HG03460 (cell line): ENCODE results near the gene RHOJ.
"Not testable (repeated sequence)": the region's sequence is repeated elsewhere in the genome, so short reads cannot be mapped to it uniquely, and the experiment has no call there.

Source experiments
- ATAC-seq: cut with Tn5 transposase; IDR thresholded peaks from one replicate; pipeline ENCODE4 v1.9.1; 2021; ENCODE audit not compliant: unreplicated experiment

RHOJ gene

DNA sequence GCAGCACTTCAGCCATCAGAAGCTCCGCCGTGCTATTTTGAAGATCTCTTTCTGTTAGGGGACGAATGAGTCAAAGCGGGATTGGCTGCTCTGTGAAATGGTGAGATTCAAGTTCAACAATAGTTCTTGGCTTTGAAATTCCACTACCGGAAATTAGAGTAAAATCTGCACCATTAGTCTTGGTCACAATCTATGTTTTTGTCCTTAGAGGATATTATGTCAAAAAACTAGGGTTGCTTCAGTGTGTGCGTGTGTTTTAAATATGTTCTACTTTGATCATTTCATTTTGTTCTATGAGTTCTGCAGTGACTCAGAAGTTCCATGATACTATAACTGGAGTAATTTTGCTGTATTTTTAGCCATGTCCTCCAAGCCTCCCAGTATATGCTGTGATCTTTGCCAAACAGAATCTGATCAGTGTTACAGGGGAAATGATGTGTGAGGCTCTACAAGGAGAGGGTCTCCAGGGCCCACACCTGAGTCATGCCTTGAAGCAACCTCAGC is 91.9 kb downstream of the RHOJ start:
- ATAC-seq: no peak

DNA sequence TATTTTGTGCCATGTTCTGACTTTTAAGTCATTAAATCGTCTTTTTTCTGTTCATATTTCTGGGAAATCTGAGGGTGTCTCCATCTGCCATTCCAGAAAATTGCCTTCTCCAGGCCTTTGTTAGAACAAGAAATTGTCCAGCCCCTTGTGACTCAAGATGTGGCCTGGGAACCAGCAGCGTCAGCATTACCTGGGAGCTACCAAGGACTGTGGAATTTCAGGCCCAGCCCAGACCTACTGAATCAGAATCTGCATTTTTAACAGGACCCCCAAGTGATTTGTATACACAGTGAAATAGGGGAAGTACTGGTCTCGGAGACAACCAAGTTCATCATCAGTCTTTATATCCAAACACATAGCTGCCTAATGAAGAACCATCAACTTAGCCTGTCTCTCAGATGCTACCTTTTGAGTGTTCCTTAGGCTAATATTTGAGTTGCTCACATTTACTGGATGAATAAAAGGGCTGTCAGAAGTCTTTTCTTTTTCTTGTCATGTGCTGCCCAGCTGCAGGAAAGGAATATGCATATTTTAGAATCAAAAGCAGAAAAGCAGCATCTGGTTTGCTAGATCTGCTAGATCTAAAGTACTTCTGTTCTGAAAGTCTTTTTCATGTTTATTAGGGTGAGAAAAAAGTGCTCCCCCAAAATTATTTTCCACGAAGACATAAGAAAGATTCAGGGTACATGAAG is 93.3 kb downstream of the RHOJ start:
- ATAC-seq: no peak

DNA sequence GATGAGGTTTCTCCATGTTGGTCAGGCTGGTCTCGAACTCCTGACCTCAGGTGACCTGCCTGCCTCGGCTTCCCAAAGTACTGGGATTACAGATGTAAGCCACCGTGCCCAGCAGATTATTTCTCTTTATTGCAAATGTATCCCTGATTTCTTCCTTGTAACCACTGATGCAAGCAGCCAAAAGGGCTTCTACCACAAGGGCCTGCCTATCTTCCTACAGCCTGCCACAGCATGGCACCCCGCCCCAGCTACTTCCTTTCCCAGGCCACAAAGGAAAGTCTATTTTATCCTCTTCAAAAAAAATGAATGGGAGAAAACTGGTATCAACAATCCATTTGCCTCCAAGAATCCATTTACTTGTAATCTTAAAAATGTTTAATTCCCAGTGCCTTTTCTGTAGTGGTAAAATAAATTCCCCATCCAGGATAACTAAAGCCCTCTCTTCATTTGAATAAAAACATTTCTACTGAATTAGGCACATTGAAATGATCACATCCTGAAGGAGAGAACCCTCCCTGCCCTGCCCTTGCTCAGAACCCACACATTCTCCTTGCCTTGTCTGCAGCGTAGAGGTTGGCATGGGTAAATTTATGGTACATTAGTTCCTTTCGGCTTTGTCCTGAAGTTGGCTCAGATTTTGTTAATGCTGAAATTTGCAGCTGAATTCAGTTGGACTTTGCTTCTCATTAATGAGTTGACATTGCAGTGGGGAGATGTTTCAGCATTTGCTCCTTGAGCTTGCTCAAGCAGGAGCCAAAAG is 95.3 kb downstream of the RHOJ start:
- ATAC-seq: no peak

DNA sequence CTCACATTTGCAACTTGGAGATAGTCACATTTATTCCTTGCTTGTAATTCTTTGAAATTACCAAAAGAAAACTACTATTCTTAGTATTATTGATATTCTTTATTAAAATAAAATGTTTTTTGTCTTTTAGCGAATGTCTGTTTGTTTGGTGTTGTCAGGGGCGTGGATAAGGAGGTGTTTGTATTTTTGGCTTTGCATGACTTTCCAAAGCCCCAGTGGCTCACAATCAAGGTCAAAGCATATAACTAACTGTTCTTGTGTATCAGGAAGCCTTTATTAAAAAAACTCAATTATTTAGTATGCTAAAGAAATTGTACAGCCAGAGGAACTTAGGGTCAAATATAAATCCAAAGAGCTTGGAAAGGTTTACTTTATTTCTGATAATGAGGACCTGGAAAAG is 96.6 kb downstream of the RHOJ start:
- ATAC-seq: no peak

DNA sequence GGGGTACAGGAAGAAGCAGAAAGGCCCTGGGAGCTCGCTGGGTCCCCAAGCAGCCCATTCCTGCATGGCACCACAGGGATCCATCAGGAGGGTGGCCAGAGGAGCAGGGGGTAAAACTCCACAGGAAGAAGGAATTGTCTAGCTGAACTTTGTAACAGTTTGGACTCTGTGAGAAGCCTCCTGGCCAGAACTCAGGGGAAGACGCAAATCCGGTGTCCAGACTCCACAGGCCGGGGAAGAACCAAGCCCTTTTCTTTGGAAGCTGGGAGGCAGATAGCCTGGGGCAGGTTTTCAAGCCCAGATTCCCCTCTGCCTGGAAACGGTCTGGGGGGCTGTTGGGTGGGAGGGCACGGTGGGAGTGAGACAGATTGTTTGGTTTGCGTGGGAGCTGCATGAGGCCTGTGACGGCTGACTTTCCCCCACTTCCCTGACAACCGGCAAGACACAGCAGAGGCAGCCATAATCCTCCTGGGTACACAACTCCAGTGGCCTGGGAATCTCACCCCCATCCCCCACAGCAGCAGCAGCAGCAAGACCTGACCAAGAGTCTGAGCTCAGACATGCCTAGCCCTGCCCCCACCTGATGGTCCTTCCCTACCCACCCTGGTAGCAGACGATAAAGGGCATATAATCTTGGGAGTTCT is 97.8 kb downstream of the RHOJ start:
- ATAC-seq: no peak

DNA sequence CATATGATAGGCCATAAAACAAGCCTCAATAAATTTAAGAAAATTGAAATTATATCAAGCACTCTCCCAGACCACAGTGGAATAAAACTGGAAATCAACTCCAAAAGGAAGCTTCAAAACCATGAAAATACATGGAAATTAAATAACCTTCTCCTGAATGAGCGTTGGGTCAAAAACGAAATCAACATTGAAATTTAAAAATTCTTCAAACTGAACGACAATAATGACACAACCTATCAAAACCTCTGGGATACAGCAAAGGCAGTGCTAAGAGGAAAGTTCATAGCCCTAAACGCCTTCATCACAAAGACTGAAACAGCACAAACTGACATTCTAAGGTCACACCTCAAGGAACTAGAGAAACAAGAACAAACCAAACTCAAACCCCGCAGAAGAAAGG is 100.2 kb downstream of the RHOJ start:
- ATAC-seq: not testable (repeated sequence)

DNA sequence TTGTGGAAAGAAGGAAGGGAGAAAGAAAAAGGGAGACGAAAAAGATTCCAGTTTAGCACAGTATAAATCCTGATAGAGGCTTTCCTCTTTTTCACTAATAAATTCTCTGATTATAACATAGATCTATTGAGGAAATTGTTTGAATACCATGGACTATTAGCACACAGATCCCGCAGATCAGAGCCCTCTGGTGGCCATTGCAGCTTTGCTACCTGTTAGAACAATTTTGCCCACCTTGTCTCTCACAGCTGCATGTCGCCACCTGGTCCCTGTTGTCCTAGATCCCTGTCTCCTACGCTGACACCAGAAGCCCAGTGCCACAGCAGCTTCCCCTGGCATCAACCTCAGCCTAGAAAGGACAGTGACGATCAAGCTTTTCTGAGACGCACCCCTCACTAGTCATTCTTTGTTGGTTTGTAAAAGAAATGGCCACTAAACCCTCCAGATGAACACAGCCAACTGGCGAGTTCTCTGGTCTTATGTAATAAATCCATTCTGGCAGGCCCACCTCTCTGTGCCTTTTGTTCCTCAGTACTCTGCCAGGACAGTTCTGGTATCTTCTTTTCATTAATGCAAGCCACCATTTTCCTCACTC is 104.6 kb downstream of the RHOJ start:
- ATAC-seq: no peak

DNA sequence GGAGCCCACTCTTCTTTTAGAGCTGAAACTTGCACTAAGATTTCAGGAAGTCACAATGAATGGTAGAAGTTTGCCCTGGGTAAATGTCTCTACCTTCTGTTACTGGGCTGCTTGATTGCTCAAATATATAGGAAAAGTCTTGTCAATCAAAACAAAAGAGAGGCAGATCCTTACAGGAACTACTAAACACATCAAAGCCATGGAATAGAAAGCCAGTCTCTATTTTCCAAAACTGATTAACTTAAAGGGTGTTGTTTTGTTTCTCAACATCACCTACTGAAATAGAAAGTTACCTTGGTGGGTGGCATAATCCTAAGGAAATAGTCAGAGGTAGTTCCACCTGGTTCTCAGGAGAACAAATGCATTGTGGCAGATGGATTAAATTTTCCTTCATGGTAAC is 114.6 kb downstream of the RHOJ start, which contains the start of gene GPHB5:
TSS of gene GPHB5 (minus strand) at position 101 of the 400 bp plus-strand sequence. CDS start 1,086 bp downstream, outside the sequence.
- no peak for ATAC-seq

DNA sequence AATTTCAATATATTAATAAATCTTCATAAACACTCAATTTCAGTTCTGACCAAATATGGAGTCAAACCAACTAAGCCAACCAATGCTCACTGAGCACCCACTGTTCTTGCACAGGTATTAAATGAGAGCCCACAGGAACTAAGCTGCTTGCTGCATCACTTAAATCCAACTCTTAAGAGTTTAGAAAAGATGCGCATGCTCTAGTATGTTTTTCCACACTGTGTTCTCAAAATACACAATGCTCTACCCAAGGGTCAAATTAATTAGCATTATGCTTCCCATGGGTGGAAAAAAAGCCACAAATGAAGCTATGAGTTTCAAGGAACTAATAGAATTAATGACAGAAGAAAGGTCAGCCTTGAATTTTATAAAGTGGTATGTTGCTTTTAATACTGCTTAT is 118.2 kb downstream of the RHOJ start:
- no peak for ATAC-seq

DNA sequence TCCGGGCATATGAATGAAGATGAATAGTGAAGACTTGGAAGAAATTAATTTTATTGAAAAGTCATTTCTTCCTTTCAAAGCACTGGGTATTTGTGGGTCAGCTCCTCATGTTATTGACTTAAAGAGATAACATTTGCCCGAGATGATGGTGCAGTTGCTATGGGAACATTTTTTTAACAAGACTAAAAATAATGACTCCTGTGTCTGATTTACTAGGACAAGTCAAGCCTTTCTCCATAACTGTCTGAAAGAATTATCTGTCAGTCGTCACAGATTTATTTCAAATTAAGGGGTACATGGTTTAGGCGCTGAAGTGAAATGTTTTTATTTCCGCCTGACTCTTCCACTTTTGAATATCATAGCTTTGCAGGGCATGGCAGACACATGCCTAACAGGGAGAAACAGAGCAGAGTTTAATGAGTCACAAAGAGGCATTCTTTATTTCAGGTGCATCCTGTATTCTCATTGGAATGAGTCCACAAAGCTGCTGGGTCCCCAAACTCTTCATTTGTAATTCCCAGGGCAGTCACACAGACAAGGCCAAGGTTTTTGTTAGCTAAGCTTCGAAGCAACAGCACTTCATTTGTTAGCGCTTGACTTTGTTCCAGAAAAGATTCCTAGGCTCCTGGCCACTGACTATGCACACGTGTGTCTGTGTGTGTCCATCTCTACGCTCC is 118.8 kb downstream of the RHOJ start:
- ATAC-seq: no peak

DNA sequence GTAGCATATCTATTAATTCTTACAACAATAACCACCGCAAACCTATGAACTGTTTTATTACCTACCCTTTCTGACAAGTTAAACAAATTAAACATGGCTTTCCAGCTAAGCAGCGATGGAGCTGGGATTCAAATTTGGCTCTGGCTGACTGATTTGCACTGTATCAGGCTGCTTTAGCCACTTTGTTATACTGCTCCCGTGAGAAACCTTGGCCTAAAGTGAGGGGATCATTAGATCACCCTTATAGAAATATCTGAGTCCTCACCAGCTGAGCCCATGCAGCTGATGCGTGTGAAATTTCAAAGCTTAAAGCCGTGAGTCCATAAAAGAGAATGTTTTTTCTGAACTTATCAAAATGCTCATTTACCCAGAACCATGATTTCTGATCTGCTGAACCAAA is 122.6 kb downstream of the RHOJ start:
- no peak for ATAC-seq

DNA sequence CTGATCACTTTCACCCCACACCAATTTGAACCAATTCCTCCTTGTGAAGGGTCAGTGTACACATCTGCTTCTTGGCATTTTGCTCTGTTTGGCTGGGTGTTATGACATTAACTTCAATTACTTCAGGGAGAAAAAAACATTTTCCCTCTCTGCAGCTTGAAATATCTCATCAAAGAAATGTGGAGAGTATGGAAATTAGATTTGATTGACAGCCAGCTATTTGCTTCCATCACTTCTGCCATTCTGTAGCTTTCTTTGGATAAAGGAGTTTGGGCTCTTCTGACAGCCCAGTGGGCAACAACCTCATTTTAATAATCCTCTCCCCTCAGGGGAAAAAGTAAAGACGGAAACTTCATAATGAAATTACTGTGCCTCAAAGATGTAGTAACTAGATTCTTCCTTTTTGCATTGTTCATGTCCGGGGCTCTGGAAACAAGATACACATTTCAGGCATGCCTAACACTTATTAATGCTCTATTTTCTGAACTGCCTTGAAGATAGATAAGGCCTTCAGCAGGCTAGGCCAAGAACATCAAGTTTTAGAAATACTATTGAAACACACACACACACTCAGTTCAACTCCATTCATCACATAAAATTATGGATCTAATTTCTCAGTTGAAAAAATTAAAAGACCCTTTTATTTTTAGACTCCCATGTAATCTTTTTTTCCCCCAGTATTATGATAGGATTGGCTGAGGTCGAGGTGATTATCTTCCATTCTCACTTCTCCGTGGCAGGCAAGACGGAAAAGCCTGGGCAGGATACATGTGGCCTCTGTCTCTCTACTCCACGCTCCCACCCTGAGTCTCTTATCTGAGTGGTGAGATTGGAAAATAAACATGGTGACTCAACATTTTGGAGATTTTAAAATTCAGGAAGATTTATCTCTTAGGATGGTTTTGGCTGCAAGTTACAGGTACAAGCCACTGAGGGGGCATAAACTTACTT is 124.8 kb downstream of the RHOJ start:
- ATAC-seq: no peak

DNA sequence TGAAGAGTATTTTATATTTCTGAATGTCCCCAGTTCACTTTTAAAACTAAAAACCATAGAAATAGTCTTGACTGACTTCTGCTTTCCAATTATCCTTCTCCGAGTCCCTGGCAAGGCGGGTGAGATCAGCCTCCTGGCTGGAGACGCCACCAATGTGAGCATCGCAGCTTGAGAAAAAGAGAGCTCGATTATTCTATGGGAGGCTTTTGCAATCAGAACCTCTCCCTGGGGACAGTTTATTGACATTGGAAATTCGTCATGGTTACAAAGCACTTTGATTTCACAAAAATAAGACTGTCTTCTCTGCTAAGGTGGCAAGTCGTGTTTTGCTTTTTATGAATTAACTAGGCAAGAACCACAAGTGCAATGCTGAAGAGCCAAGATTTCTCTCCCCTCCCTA is 138.1 kb downstream of the RHOJ start:
- no peak for ATAC-seq
